HG03565 (cell line): ENCODE data around the gene OSBPL8.
"Not testable (repeated sequence)": the region's sequence is repeated elsewhere in the genome, so short reads cannot be mapped to it uniquely, and the experiment has no call there.

ENCODE experiments used
- ATAC-seq: cut with Tn5 transposase; IDR thresholded peaks from one replicate; pipeline ENCODE4 v1.9.1; 2021; ENCODE audit warnings: mild to moderate bottlenecking, moderate library complexity; ENCODE audit not compliant: unreplicated experiment

OSBPL8 gene

DNA sequence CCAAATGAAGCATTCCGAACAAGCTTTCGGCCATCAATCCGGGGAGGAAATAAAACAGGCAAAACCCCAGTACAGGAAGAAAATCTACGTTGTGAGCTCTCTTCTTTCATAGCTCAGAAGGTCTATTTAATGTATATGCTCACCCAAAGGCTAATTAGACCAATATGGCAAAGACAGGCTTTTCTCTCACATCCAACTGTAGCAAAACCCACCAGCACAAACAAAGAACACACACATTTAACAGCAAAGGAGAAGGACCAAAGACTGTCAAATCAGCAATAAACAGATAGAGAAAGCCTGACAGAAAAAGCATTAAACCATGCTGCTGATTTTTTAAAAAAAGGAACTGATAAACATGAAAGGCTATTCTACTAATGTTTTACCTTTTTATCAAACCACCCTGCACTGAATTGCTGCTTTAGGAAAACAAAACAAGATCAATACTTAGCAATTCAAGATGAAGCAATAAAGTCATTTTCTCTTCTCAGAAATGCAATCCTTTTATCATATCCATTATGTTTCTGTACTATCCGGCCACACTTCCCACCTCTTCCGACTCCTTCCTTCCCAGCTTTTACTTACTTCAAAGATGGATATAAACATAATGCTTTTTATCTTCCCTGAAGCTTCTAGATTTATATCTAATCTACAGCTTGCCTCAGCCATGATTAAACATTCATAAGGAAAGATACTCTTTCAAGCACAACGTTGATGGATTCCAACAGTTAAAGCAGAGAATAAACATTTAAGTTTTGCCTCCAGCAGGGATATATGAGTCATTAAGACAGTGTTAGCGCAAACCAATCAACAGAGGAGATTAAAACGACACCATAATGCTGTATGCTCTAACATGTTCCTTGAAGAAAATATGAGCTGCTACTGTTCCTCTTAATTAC, 136.8 kb downstream of the OSBPL8 start:
- no peak for ATAC-seq

DNA sequence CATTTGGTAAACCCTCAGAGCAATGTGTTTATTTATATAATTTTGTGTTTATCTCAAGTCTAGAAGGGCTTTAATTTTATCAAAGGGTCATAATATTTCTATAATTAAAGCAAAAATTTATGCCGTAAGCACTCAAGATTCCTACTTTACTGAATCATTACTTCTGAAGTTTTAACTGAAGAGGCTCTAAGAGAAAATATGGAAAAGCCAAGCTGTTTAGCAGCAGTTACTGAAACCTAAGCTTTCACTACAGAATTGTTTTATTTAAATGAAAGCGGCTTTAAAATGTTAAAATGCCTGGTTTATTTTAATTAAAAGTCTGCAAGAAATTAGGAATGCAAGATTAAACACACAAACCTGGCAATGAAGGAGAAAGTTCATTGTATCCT, 137.4 kb downstream of the OSBPL8 start:
- no peak for ATAC-seq

DNA sequence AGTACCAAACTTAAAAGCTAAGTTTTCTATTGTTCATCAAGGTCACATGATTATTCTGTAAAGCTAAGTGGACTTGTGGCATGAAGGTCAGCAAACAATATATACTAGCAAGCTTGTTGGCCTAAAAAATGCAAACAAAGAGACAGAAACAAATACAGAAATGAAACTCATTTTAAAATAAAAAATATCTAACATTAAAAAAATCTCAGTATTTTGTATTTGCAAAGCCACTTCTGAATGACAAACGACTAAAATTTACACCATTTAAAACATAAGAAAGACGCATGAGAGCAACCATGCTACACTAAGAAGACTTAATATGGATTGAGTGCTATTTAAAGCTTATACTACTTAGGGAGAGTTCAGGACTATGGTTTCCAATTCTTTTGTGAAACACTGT, 138.5 kb downstream of the OSBPL8 start:
- ATAC-seq = no peak

DNA sequence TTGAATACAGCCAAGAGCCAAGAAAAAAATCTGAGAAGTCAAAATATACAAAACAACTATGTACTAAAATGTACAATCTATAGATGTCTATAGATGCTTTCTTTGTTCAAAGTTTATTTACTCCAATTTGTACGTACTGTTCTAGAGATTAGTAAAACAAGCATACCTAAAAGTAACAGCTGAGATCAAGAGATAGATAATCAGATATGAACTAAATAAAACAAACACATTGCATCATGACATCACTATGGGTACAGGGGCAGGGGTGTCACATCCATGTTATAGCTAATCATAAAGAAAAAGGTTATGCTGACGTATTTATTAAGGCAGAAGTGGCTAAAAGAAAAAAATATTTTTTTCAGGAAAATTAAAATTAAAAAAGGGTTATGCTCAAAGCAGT, 139.3 kb downstream of the OSBPL8 start:
- ATAC-seq = no peak

DNA sequence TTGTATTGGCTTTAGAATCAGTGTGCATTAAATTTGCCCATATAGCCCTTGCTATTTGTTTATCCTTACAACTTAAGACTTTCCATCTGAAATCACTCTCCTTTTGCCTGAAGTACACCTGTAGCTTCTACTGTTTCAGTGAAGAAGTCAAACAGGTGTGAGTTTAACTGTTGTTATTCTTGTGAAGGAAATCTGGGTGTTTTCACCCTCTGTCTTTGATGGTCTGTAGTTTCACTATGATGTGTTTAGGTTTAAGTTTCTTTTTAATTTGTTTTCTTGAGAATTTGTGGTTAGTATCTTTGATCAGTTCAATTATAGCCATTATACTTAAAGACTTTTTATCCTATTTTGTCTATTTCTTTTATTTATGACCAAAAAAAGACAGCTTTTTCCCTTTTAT, 142.5 kb downstream of the OSBPL8 start:
- ATAC-seq = peak; percentile 82

DNA sequence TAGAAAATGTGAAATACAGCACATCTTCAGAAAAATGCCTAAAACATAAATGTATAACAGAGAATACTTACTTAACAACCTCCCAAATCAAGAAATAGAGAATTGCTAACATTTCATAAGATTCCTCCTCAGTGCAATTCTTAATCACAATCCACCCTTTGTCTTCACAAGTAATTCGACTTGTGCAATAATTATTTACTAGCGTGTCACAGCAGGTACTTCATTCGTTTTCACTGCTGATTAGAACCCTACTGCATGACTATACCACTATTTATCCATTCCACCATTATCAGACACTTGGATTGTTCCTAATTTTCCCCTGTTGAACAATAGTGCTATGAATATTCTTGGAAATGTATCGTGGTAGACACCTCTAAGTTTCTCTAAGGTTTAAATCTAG, 146.4 kb downstream of the OSBPL8 start:
- no peak for ATAC-seq

DNA sequence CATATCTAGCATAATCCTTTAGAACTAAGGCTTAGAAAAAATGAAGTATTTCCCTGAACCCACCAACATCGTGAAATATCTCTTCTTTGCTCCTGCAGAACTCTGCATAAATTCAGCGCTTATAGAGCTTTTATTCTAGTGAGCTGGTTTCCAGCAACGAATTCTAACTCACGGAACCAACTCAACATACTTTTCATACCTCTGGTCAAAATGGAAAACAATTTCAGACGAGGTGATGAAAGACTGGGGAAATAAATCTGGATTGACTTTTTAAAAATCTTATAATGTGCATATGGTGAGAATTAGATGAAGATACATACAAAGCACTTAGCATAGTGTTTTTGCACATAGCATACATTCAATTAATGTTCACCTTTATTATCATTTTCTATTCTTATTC, 148.8 kb downstream of the OSBPL8 start:
- ATAC-seq = no peak

DNA sequence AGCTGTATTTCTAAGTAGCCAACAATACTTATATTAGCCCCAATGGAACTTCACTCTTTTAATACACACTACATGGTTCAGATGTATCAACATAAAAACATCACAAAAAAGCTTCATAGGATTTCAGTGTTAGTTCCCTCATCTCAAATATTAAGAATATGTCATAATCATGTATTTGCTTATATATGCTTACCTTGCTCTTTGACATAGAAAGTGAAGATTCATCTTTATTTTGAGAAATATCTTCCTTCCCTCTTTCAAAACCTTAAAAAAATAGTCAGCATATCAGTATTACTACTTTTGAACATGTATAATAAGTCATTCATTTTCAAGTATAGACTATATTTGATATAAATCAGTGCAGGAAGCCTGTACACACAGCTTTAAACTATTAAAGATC, 149.2 kb downstream of the OSBPL8 start:
- ATAC-seq = no peak

DNA sequence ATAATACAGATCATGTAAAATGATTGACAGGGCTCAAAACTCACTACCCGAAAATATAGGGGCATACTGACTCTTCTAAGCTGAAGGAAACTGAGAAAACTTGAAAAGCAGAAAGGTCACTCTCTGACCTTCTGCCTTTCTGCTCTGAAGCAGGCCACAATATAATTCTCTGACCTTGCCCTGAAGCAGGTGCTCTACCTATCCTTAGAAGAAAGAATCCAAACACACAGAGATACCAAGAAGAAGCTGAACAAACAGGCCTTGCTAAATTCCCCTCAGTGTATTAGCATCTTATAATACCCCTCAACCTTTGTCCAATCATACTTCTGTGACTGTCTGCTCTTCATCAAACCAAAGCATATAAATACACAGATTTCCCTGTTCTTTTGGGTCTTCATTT, 150.5 kb downstream of the OSBPL8 start:
- ATAC-seq = no peak

DNA sequence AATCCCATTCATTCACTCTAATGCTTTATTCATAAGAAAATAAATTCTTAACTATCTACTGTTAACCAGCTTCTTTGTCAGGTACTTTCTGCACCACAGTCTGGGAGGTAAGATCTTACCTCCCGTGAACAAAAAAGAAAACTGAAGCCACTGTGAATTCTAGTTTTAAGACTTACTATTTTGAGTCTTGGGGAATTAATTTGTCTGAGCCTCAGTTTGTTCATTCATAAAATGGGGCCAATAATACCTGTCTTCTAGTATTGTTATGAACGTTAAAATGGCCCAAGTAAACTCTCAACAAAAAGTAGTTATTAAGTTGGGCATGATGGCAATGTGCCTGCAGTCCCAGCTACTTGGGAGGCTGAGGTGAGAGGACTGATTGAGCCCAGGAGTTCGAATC, 151.9 kb downstream of the OSBPL8 start:
- no peak for ATAC-seq

DNA sequence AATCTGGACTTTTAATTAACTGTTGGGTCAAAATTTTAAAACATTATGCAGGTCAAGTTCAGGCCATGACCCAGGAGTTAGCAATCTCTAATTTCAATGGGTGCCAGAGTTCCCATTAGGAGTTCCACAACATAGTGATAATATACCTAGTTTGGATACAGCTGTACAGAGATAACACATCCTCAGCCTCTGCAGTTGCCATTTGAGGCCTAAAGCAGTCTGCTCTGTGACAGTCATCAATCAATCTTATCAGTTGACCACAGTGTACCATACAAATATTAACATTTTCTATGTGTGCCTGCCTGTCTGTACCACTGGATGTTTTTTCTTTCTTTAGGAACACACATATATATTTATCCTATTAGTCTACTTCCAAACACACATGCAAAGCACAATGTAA, 157.3 kb downstream of the OSBPL8 start:
- ATAC-seq = no peak

DNA sequence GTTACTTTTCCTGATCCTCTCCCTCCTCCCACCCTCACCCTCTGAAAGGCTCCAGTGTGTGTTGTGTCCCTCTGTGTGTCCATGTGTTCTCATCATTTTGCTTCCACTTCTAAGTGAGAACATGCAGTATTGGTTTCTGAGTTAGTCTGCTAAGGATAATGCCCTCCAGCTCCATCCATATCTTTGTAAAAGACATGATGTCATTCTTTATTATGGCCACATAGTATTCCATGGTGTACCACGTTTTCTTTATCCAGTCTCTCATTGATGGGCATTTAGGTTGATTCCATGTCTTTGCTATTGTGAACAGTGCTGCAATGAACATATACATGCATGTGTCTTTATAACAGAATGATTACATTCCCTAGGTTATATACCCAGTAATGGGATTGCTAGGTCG, 159.4 kb downstream of the OSBPL8 start:
- ATAC-seq = no peak

DNA sequence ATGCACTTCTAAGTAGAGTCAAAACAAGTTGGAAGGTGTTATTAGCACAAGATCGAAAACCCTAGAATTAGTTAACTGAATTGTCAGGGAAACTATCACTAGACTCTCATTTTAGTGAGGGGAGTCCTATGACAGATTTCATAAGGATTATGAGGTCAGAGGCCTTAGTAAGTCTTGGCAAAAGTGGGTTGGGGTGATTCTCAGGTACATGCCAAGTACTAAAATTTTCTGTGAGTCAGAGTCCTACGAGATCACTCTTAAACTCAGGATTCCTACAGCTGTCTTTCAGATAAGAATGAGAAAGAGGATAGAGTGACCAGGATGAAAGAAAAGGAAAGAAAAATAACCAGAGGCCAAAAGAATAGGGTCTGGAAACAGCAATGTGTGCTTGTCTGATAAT, 160.5 kb downstream of the OSBPL8 start:
- no peak for ATAC-seq

DNA sequence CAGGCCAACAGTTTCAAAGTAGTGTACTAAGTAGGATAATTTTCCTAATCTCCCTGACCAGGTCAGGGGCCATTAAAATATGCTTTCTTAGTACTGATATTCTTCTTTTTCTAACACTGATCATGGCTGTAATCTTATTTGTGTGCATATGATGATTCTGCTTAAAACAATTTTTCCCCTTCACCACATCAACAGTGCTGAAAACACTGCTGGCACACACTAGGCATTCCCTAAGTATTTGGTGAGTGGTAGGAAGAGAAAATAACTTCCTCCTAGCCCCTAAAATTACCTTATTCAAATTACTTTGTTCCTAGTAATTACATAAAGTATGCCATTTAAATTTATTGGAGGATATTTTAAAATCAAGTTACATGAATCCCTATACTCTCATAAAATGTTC, 161.5 kb downstream of the OSBPL8 start:
- ATAC-seq = no peak

DNA sequence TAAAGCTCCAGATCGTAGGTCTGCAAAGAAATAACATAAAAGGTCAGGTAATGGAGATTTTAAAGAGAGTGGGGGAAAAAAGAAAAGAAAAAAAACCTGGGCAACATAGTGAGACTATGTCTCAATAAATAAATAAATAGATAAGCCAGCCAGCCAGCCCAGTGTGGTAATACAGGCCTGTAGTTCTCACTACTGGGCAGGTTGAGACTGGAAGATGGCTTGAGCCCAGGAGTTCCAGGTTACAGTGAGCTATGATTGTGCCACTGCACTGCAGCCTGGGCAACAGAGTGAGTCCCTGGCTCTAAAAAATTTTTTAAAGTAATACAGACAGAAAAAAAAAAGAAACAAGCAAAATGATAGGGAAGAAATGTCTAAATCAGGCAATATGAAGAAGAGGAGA, 168.1 kb downstream of the OSBPL8 start:
- no peak for ATAC-seq

DNA sequence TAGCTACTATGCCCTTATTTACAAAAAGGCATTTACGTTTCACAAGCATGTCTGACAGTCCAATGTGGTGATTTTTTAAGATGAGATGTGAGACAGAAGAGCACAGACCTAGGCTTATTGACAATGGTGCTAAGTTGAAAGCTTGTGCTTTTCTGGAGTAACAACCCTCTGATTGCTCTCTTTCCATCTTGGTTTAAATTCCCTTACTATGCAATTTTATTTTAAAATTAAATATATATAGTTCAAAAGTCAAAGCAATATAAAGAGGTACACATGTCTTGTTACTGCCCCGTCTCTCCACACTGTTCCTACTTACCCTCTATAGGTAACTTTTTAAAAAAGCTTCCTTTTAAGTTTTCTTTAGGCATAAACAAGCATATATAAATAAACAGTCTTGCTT, 172.0 kb downstream of the OSBPL8 start:
- no peak for ATAC-seq

DNA sequence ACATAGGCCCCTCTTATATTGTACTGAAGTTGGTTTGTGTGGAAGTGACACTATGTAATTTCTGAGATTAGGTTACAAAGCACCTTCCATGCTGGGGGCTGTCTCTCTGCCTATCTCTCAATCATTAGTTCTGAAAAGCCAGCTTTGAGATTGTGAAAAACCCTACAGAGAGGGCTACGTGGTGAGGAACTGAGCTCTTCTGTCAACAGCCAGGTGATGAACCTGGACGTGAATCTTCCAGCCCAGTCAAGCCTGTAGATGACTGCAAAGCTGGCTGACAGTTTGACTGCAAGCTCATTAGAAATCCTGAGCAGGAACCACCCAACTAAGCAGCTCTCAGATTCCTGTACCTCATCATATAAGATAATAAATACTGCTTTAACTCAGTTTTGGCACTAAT, 175.0 kb downstream of the OSBPL8 start:
- ATAC-seq = no peak

DNA sequence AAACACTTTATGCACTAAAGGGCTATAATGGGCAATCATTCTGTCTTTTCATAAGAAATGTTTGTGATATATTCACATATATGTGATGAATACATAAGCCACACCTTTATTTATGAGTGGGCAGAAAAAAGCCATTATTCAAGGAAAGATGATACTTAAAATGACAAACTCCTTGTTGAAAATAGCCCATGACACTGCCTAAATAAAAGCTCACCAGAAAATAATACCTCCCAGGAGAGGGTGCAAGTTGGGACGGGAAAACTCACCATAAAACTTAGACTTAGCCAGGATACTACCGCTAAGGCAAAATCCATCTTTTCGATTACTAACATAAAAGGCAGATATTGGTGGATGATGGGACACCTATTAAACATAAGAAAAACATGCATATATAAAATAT, 175.6 kb downstream of the OSBPL8 start:
- no peak for ATAC-seq

DNA sequence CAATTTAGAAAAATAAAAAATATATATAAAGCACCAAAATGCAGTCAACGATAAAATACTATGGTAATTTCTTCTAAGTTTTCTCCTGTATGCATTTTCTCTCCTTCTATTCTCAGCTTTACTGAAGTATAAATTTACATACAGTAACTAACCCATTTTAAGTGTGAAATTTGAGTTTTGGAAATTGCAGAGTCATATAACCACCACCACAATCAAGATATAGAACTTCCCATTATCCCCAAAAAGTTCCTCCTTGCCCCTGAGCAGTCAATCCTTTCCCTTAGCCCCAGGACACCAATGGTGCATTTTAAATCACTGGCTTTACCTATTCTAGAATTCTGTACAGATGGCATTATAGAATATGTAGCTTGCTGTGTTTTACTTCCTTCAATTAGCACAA, 180.3 kb downstream of the OSBPL8 start:
- no peak for ATAC-seq

DNA sequence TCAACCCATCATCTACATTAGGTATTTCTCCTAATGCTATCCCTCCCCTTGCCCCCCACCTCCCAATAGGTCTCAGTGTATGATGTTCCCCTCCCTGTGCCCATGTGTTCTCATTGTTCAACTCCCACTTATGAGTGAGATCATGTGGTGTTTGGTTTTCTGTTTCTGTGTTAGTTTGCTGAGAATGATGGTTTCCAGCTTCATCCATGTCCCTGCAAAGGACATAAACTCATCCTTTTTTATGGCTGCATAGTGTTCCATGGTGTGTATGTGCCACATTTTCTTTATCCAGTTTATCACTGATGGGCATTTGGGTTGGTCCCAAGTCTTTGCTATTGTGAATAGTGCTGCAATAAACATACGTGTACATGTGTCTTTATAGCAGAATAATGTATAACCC, 182.7 kb downstream of the OSBPL8 start:
- ATAC-seq = not testable (repeated sequence)

DNA sequence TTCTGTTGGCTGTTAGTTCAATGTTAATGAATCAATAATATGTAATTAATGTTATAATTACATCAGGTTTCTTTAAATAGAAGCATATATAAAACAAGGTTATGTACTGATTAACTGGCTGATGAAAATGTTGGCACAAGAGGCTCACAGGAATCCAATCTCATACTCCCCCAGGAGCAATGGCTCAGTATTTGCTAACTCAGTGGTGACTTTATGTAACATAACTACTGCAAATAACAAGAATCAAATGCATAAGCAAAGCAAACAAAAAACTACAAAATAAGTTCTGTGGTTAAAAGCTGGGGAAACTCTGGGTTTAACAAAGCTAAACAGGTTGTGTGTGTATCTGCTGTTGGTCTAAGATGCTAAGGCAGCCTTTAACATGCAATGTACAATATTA, 183.6 kb downstream of the OSBPL8 start:
- no peak for ATAC-seq

DNA sequence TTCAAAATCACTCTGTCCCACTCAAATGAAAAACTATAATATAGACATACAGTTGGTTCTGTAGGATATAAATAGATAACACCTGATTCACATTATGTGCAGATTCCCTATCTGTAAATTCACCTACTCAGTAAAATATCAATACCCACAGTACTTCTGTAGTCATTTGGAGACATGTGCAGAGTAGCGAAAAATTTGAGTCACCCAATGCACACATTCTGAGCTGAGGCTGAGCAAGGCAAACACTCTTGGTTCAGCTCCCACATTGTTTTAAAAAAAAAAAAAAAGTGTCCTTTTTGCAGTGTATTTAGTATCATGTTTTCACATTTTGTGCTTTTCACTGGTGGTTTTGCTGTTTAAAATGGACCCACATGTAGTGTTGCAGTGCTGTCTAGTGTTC, 184.1 kb downstream of the OSBPL8 start:
- ATAC-seq = no peak

DNA sequence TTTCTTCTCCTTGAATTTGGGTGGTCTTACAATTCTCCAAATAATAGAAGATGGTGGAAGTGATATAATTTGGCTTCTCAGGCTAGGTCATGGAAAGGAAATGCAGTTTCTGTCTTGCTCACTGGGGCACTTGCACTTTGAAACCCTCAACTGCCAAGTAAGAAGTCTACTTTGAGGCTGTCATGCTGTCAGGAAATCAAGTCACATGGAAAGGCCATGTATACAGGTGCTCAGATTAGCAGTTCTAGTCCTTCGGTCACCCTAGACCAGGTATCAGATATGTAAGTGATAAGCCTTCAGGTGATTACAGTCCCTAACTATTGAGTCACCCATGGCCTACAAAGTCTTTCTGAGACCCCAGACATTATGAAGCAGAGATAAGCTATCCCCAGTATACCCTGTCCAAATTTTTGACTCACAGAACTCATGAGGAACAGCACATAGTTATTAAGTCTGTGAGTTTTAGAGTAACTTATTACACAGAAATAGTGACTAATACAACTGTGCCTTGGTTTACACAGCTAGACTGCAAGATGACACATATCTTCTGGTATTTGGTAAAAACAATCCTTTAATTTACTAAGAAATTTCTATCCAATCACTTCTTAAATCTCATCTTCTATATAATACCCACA, 185.1 kb downstream of the OSBPL8 start:
- ATAC-seq = no peak
